GM18505 (cell line): ENCODE measurements around the gene ABCA13.

Experiments used
- ATAC-seq: cut with Tn5 transposase; IDR thresholded peaks from one replicate; pipeline ENCODE4 v1.9.1; 2021; ENCODE audit not compliant: unreplicated experiment
- POLR2A ChIP-seq: IDR thresholded peaks from 4 replicates; pipeline ENCODE4 v1.6.1; 2011; ENCODE audit warnings: borderline replicate concordance; ENCODE audit not compliant: insufficient read depth, insufficient read length; ENCODE audit errors: extremely low read depth

Gene ABCA13

GRCh38 chr7:48443051-48443450 lies 271.8 kb downstream of the ABCA13 start:
- TF ChIP-seq POLR2A: no peak
- ATAC-seq: no peak

- no peak for TF ChIP-seq POLR2A
- no peak for ATAC-seq
Measured at GRCh38 chr7:48446721-48447120, 275.5 kb downstream of the ABCA13 start.

GRCh38 chr7:48452218-48452617 lies 281.0 kb downstream of the ABCA13 start:
- ATAC-seq: no peak
- no peak for TF ChIP-seq POLR2A

- TF ChIP-seq POLR2A: no peak
- no peak for ATAC-seq
Measured at GRCh38 chr7:48454750-48455192, 283.5 kb downstream of the ABCA13 start.

- ATAC-seq: no peak
- no peak for TF ChIP-seq POLR2A
Measured at GRCh38 chr7:48455363-48455762, 284.1 kb downstream of the ABCA13 start.

- TF ChIP-seq POLR2A: no peak
- no peak for ATAC-seq
Measured at GRCh38 chr7:48458701-48459524, 287.7 kb downstream of the ABCA13 start.

- no peak for ATAC-seq
- no peak for TF ChIP-seq POLR2A
Measured at GRCh38 chr7:48466713-48467112, 295.5 kb downstream of the ABCA13 start.

- no peak for ATAC-seq
- TF ChIP-seq POLR2A: no peak
Measured at GRCh38 chr7:48471196-48471595, 299.9 kb downstream of the ABCA13 start.

- ATAC-seq: no peak
Measured at GRCh38 chr7:48472640-48473039, 301.4 kb downstream of the ABCA13 start.

GRCh38 chr7:48473205-48473865 lies 302.1 kb downstream of the ABCA13 start:
- no peak for ATAC-seq
- TF ChIP-seq POLR2A: no peak

More at GRCh38 chr7:48472640-48473039, 301.4 kb downstream of the ABCA13 start:
- TF ChIP-seq POLR2A: no peak

GRCh38 chr7:48481235-48481634 lies 310.0 kb downstream of the ABCA13 start:
- no peak for ATAC-seq
- no peak for TF ChIP-seq POLR2A

- TF ChIP-seq POLR2A: no peak
- ATAC-seq: no peak
Measured at GRCh38 chr7:48497521-48497920, 326.3 kb downstream of the ABCA13 start.

- no peak for ATAC-seq
- TF ChIP-seq POLR2A: no peak
Measured at GRCh38 chr7:48502021-48502420, 330.8 kb downstream of the ABCA13 start.

GRCh38 chr7:48505051-48505450 lies 333.8 kb downstream of the ABCA13 start:
- TF ChIP-seq POLR2A: no peak
- ATAC-seq: no peak
